Panc1 (cell line): ENCODE results near the gene NDUFB8.

Source experiments
- POLR2AphosphoS5 ChIP-seq: IDR thresholded peaks from 2 replicates; pipeline ENCODE4 v1.6.1; 2012; ENCODE audit warnings: mild to moderate bottlenecking, low read depth, low read length, moderate library complexity
- TF ChIP-seq, protein P1 (sequence below), 2 experiments: IDR thresholded peaks; 2 replicates each; pipeline ENCODE4 v1.6.1; 2011 to 2012; ENCODE audit warnings: low read depth in 2 of 2, control low read depth in 1 of 2, low read length in 1 of 2, mild to moderate bottlenecking in 1 of 2, moderate library complexity in 1 of 2; ENCODE audit not compliant: insufficient read depth in 1 of 2

GRCh38 chr10:100510533-100511308, 18.9 kb downstream of the NDUFB8 start:
- TF ChIP-seq, protein P1, sequence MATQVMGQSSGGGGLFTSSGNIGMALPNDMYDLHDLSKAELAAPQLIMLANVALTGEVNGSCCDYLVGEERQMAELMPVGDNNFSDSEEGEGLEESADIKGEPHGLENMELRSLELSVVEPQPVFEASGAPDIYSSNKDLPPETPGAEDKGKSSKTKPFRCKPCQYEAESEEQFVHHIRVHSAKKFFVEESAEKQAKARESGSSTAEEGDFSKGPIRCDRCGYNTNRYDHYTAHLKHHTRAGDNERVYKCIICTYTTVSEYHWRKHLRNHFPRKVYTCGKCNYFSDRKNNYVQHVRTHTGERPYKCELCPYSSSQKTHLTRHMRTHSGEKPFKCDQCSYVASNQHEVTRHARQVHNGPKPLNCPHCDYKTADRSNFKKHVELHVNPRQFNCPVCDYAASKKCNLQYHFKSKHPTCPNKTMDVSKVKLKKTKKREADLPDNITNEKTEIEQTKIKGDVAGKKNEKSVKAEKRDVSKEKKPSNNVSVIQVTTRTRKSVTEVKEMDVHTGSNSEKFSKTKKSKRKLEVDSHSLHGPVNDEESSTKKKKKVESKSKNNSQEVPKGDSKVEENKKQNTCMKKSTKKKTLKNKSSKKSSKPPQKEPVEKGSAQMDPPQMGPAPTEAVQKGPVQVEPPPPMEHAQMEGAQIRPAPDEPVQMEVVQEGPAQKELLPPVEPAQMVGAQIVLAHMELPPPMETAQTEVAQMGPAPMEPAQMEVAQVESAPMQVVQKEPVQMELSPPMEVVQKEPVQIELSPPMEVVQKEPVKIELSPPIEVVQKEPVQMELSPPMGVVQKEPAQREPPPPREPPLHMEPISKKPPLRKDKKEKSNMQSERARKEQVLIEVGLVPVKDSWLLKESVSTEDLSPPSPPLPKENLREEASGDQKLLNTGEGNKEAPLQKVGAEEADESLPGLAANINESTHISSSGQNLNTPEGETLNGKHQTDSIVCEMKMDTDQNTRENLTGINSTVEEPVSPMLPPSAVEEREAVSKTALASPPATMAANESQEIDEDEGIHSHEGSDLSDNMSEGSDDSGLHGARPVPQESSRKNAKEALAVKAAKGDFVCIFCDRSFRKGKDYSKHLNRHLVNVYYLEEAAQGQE (IDR thresholded peaks at IDR 0.05; ENCODE audit: insufficient read depth in 1 of 2, low read depth in 2 of 2, low read length in 1 of 2): no peak
- TF ChIP-seq POLR2AphosphoS5: no peak
